T-helper 2 cell treated with Interferon-gamma antibody and Interleukin-4, amounts not matched to agents 5 μg/mL and 100 μg/mL, for 36 hours (primary cell): ENCODE results near the gene APMAP.

ENCODE experiments used
- DNase-seq: peaks from one replicate; pipeline ENCODE4 v3.0.0; 2021; ENCODE audit warnings: low spot score
- H3K27ac Mint-ChIP-seq: one replicate; pipeline ENCODE4 v1.8.0; 2021; ENCODE audit warnings: mild to moderate bottlenecking, mixed read lengths
- H3K27me3 Mint-ChIP-seq: one replicate; pipeline ENCODE4 v1.8.0; 2021; ENCODE audit warnings: low read depth, mixed read lengths
- H3K36me3 Mint-ChIP-seq: one replicate; pipeline ENCODE4 v1.8.0; 2021; ENCODE audit warnings: low read depth, mixed read lengths
- H3K4me1 Mint-ChIP-seq: one replicate; pipeline ENCODE4 v1.8.0; 2021; ENCODE audit warnings: low read depth, mixed read lengths
- H3K4me3 Mint-ChIP-seq: one replicate; pipeline ENCODE4 v1.8.0; 2022; ENCODE audit warnings: mild to moderate bottlenecking, moderate library complexity, mixed read lengths
- H3K9me3 Mint-ChIP-seq: one replicate; pipeline ENCODE4 v1.8.0; 2021; ENCODE audit warnings: mixed read lengths

Gene APMAP

DNA sequence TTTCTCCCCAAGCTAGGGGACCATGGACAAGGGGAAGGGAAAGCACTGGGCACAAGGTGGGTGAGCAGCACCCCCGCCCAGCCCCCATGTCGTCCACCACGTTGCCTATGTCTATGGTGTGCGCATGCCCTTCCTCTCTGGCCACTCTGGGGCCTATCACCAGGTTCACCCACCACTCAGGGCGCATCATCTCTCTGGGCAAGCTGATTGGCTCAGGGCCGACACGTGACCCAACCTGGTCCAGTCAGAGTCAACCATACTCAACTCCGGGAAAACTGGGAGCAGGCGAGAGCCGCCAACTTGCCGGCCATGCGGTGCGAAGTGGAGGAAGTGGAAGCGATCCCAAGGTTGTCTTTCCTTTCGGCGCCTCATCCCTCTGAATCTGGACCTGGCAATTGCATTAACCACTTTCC lies 39.5 kb upstream of the APMAP start:
- no peak overlapping the region for H3K4me3 Mint-ChIP-seq
- DNase-seq: no peak
- peaks cover 19% of the 10 kb centered on the region for H3K36me3 Mint-ChIP-seq
- H3K4me1 Mint-ChIP-seq: peaks cover 16% of the 10 kb centered on the region
- H3K9me3 Mint-ChIP-seq: no peaks in the 10 kb centered on the region
- H3K27ac Mint-ChIP-seq: no peak overlapping the region
- H3K27me3 Mint-ChIP-seq: no peaks in the 10 kb centered on the region

DNA sequence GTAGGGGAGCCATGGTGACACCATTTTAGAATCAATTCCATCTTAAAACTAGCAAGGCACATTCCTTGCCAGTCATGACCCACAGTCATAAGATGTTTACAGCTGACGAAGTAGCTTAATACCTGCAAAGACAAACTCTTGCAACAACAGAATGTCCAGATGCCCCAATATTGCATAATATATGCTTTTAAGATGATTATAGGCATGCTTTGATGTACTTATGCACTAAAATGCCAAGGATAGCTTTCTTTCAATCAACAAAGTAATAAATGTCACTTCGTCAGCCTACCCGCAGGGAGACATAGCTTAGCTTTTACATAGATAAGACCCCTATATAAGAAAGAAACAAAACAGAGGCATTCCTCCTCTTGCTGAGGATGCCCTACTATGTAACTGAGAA lies 38.7 kb upstream of the APMAP start:
- Mint-ChIP-seq H3K4me1 (peaks cover 8% of the 10 kb centered on the region), H3K9me3 (no peaks in the 10 kb centered on the region), H3K36me3 (peaks cover 19% of the 10 kb centered on the region), H3K27ac (no peak overlapping the region), H3K4me3 (no peak overlapping the region), H3K27me3 (no peaks in the 10 kb centered on the region)
- no peak for DNase-seq

DNA sequence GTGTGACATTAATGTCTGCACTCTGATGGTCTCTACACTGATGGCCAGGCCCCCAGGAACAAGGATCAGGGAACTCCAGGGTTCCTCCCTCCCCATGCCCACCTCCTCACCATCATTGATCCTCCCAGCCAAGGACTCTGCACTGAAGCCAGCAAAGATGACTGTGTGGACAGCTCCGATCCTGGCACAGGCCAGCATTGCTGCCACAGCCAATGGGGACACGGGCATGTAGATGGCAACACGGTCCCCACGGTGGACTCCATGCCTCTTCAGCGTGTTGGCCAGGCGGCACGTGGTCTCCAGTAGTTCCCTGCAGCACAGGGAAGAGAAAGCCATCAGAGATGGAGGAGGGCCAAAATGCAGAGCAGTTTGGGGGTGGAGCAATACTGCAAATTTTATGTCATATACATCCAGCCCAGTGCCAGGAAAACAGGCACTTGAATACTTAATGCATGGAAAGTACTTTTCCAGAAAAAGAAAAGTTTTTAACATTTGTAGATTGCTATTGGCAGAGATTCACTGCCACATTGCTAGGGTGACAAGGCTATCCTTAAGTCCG lies 38.2 kb upstream of the APMAP start:
- Mint-ChIP-seq H3K9me3 (no peaks in the 10 kb centered on the region), H3K27ac (no peak overlapping the region), H3K36me3 (peaks cover 15% of the 10 kb centered on the region)

DNA sequence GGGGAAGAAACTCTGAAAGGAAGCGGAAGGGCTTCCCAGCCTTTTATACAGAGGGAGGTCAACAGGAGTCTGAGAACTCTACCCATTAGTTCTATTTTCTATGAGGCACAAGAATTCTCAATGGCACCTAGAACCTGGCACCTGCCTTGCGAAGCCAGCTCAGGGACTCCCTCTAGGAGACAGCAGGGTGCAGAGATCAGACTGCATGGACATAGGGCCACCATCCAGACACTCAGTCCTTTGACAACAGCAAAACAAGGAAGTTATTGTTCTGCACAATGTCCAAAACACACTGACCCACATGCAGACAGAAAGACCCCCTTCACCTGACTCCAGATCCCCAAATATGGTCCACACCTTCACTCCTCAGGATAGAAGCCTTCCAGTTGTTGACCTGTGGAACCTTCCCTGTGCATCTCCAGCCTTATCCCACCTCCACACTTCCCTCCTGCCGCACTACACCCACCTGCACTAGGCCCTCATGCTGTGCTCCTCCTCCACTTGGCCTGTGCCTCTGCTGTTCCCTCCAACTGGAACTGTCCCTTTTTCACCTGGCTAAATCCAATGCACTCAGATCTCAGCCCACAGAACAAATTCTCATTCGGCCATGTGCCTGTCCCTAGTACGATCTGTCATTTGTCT lies 37.6 kb upstream of the APMAP start:
- Mint-ChIP-seq H3K36me3 (peaks cover 15% of the 10 kb centered on the region), H3K9me3 (no peaks in the 10 kb centered on the region), H3K4me3 (no peak overlapping the region), H3K27ac (no peak overlapping the region), H3K27me3 (no peaks in the 10 kb centered on the region), H3K4me1 (peaks cover 2% of the 10 kb centered on the region)
- no peak for DNase-seq

More for the DNA sequence above, 38.2 kb upstream of the APMAP start:
- no peaks in the 10 kb centered on the region for H3K27me3 Mint-ChIP-seq
- no peak for DNase-seq
- peaks cover 4% of the 10 kb centered on the region for H3K4me1 Mint-ChIP-seq
- H3K4me3 Mint-ChIP-seq: no peak overlapping the region

DNA sequence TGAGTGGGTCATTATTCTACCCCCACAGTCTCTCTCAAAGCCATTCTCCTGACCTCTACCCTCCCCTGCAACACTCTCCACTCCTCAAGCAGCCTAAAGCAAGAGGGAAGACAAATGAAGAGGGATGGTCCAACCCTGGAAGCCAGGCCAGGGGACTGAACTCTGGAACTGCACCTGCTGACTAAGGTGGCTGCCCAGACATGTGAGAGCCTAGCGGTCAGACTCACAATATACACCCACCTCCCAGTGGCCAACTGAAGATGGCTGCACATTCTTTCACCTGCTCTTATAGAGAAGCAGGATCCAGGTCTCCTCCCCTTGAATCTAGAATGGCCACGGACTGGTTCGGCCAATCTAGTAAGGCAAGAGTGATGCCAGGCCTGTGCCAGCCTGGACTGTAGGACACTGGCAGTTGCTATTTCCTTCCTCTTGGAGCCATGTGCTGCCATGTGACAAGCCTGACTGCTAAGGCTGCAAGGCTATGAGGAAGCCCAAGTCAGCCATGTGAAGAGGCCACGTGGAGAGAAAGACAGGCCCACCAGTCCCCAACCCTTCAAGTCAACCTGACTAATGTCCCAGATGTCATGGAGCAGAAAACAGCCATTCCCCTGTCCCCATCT lies 33.5 kb upstream of the APMAP start:
- Mint-ChIP-seq H3K4me3 (no peak overlapping the region), H3K36me3 (peaks cover 17% of the 10 kb centered on the region), H3K9me3 (no peaks in the 10 kb centered on the region), H3K27me3 (no peaks in the 10 kb centered on the region), H3K27ac (no peak overlapping the region), H3K4me1 (peaks cover 2% of the 10 kb centered on the region)
- no peak for DNase-seq

DNA sequence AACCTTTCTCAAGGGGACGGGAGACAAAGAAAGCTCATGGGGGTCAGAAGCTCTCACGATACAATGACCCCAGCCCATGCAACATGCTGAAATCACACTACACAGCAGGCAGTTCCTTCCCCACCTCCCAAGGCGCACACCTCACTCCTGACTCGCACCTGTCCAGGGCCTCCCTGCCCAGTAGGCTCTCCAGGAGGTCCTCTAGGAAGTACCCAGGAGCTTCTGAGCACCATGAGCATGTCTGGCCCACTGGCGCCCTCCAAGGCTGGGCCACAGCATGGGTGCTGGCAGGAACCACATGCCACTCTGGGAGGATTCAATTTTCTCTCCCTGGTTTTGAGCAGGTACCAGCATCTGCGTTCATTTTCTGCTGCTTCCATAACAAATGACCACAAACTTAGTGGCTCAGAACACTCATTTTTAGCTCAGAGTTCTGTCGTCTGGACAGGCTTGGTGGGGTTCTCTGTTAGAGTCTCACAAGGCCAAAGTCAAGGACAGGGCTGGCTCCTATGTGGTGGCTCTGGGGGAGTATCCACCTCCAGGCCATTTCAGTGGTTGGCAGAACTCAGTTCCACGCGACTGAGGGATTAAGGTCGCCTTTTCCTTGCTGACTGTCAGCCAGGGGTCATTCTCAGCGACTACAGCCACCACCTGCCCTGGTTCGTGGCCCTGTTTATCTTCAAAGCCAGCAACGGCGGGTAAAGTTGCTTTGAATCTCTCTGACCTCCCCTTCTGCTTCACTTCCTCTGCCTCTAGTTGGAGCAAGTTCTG lies 32.7 kb upstream of the APMAP start:
- peaks cover 12% of the 10 kb centered on the region for H3K36me3 Mint-ChIP-seq
- H3K27me3 Mint-ChIP-seq: no peaks in the 10 kb centered on the region
- no peak overlapping the region for H3K4me3 Mint-ChIP-seq
- peaks cover 2% of the 10 kb centered on the region for H3K4me1 Mint-ChIP-seq
- H3K9me3 Mint-ChIP-seq: no peaks in the 10 kb centered on the region
- no peak overlapping the region for H3K27ac Mint-ChIP-seq
- no peak for DNase-seq

DNA sequence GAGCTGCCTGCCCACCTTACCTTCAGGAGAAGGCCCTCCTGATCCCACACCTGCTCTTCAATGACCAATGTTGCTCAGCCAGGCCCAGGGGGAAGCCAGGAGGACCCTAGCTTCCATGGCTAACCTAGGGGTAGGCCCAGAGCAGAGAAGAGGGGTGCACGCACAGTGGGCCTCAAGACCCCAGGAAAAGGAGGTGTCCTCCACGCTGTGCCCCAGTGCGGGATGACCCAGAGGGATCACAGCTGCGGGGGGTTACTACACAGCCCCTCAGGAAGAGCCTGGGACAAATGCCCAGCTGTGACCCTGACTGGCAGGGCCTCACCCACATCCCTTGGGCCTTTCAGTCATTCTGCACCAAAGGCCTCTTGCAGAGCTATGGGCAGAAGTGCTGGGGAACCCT lies 31.6 kb upstream of the APMAP start:
- H3K27ac Mint-ChIP-seq: no peak overlapping the region
- H3K9me3 Mint-ChIP-seq: no peaks in the 10 kb centered on the region
- H3K27me3 Mint-ChIP-seq: no peaks in the 10 kb centered on the region
- peaks cover 2% of the 10 kb centered on the region for H3K4me1 Mint-ChIP-seq
- no peak overlapping the region for H3K4me3 Mint-ChIP-seq
- no peak for DNase-seq
- H3K36me3 Mint-ChIP-seq: peaks cover 9% of the 10 kb centered on the region

DNA sequence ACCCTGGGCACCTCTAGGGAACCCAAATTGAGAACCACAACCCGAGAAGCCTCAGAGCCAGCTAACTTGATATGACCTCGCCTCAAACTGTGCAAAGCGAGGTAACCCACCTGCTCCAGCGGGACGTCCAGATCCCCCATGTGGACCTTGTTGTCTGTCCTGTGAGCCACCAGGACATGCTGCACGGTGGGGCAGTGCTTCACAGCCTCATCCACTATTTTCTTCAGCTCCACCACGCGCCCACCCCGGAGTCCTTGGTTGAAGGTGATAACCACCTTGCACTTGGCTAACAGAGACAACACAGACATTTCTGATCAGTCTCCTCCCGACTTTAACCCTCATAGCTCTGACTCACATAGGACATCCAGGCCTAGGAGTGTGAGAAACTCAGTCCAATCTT lies 30.8 kb upstream of the APMAP start:
- Mint-ChIP-seq H3K4me3 (no peak overlapping the region), H3K27ac (no peak overlapping the region), H3K4me1 (peaks cover 2% of the 10 kb centered on the region), H3K9me3 (no peaks in the 10 kb centered on the region), H3K27me3 (no peaks in the 10 kb centered on the region), H3K36me3 (peaks cover 9% of the 10 kb centered on the region)
- no peak for DNase-seq

DNA sequence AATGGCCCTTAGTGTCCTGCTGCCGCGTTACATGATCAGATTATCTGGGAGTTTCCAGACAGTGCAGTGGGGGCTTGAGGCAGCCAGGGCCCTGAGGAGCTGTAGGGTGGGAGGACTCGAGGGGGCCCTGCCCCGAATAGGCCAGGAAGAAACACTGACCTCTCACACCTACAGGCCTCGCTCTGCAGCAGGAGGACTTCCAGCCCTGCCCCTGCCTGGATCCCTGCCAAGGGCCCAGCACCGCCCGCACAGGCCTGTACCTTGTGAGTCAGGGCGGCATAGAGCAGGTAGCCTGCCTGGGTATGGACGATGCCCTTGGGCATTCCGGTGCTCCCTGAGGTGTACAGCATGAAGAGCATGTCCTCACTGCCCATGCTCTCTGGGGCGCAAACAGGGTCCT lies 30.1 kb upstream of the APMAP start:
- H3K36me3 Mint-ChIP-seq: peaks cover 5% of the 10 kb centered on the region
- no peak overlapping the region for H3K27ac Mint-ChIP-seq
- no peak overlapping the region for H3K4me3 Mint-ChIP-seq
- peaks cover 2% of the 10 kb centered on the region for H3K4me1 Mint-ChIP-seq
- no peaks in the 10 kb centered on the region for H3K9me3 Mint-ChIP-seq
- no peaks in the 10 kb centered on the region for H3K27me3 Mint-ChIP-seq
- DNase-seq: no peak

DNA sequence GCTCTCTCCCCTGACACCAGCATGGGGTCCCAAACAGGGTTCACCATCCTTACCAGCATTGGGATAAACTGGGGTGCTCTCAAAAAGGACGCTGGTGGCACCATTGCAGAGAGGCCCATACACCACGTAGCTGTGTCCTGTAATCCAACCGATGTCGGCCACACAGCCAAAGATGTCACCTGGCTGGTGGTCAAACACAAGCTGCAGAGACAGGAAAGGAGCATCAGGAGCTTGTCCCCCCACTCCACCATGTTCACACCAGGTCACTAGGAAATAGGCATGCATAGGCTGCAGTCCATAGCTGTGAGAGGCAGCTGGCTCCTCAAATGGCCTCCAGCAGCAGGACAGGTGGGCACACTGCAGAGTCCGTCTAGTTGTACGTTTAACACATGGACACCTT lies 28.8 kb upstream of the APMAP start:
- Mint-ChIP-seq H3K27me3 (no peaks in the 10 kb centered on the region), H3K36me3 (peaks cover 2% of the 10 kb centered on the region), H3K9me3 (no peaks in the 10 kb centered on the region), H3K27ac (no peak overlapping the region), H3K4me1 (peaks cover 2% of the 10 kb centered on the region), H3K4me3 (no peak overlapping the region)
- DNase-seq: no peak

DNA sequence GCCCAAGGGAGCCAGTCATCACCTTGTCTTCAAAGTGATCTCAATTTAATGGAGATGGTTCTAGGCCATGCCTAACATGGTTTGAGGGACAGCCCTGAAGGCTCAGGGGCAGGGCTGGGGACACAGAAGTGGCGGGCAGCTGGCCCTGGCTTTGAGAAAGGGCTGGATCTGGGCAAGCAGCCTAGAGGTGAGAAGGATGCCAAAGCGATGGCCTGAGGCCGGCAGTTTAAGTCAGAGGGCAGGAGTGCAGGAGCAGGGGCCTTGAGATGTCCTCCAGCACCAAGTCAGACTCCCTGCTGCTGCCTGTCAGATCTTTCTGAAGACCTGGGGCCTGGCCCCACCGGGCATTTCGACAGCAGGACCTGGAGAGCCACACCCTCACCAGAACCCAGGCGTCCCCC lies 28.4 kb upstream of the APMAP start:
- Mint-ChIP-seq H3K9me3 (no peaks in the 10 kb centered on the region), H3K27ac (no peak overlapping the region), H3K4me1 (peaks cover 2% of the 10 kb centered on the region), H3K4me3 (no peak overlapping the region), H3K27me3 (no peaks in the 10 kb centered on the region), H3K36me3 (peaks cover 2% of the 10 kb centered on the region)
- DNase-seq: no peak

DNA sequence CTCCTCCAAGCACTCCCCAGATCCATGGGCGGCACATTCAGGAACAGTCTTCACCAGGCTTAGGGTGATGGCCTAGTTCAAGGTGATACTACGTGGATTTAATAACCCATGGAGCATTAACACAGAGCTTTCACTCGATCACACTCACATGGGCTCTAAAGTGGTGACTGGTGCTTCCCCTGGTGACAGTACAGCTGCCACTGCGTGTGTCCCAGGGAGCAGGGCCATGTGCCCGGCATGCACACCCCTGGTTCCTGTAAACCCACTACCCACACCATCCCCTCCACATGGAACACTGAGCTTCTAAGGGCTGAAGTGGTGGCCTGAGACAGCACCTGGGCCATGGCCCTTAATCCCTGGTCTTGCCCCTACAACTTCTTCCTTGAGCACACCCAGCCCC lies 27.8 kb upstream of the APMAP start:
- no peaks in the 10 kb centered on the region for H3K9me3 Mint-ChIP-seq
- H3K4me1 Mint-ChIP-seq: no peaks in the 10 kb centered on the region
- peaks cover 2% of the 10 kb centered on the region for H3K36me3 Mint-ChIP-seq
- H3K4me3 Mint-ChIP-seq: no peak overlapping the region
- no peak overlapping the region for H3K27ac Mint-ChIP-seq
- no peak for DNase-seq
- no peaks in the 10 kb centered on the region for H3K27me3 Mint-ChIP-seq

DNA sequence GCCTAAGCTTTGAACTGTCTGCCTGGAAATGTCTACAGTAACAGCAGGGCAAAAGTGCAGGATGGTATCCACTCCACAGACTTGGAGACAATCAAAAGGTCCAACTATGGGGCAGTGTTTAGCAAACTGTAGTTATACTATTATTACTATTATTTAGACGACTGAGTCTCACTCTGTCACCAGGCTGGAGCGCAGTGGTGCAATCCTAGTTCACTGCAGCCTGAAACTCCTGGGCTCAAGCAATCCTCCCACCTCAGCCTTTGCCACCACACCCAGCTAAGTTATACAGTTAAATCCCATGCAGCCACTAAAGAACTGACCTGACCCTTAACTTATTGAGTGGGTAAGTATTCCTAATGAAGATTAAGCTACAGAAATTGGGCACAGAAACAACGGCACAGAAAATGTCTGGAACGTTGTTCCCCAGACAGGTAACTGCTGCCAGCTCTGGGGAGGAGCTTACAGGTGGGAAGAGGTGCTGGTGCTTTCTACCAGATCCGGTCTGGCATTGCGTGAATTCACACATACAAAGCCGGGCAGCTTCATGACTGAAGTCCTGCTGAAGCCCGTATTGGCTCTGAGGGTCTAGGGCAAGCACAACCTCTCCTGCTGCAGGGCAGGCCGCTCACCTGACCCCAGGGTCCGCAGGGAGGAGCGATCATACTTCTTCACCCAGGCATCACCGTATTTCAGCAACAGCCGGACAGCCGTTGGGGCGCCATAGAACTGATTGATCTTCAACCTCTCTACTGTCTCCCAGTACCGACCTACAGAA lies 27.0 kb upstream of the APMAP start:
- no peak overlapping the region for H3K27ac Mint-ChIP-seq
- DNase-seq: no peak
- H3K27me3 Mint-ChIP-seq: no peaks in the 10 kb centered on the region

DNA sequence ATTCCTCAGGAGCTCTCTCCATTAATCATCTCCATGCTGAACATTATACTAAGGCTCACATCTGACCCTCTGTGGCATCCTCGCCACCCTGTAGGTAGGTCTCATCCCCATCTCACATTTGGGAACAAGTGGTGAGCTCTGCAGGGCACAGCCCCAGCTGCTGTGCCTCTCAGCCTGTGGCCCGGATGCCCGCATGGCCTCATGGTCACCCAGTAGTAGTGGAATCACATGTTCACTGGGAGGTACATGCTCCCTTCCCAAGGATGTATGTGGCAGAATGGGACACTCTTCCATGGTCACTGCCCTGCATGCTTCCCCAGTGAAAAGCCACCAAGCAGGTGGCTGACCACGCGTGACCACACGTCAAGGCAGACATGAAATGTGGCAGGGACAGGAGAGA lies 26.3 kb upstream of the APMAP start:
- H3K36me3 Mint-ChIP-seq: peaks cover 4% of the 10 kb centered on the region
- no peak for DNase-seq
- no peaks in the 10 kb centered on the region for H3K9me3 Mint-ChIP-seq
- no peak overlapping the region for H3K4me3 Mint-ChIP-seq
- no peaks in the 10 kb centered on the region for H3K27me3 Mint-ChIP-seq
- no peaks in the 10 kb centered on the region for H3K4me1 Mint-ChIP-seq
- no peak overlapping the region for H3K27ac Mint-ChIP-seq

More for the DNA sequence above, 27.0 kb upstream of the APMAP start:
- Mint-ChIP-seq H3K36me3 (peaks cover 2% of the 10 kb centered on the region), H3K9me3 (no peaks in the 10 kb centered on the region), H3K4me1 (no peaks in the 10 kb centered on the region), H3K4me3 (no peak overlapping the region)
